ENCODE data around the gene DOCK6. TPM values are rescaled to one million over a fixed set of nuclear protein-coding genes. Genes with fewer than 3 reads are reported as not detected.

Gene DOCK6
- total and polyA plus RNA-seq, 2 of the 13 experiments (the other 11 are each of a cell fraction or from before 2014, with no cell fraction given), result 5.4 to 38.1 TPM

- no peak for TF ChIP-seq RERE (CRISPR knock-in tag; IDR thresholded peaks at IDR 0.05; ENCODE audit: low read depth)
- no peak for TF ChIP-seq REXO4 (CRISPR knock-in tag; IDR thresholded peaks at IDR 0.05; ENCODE audit: borderline replicate concordance)
- no peak for TF ChIP-seq AHDC1 (CRISPR knock-in tag; IDR thresholded peaks at IDR 0.05; ENCODE audit: borderline replicate concordance)
- TF ChIP-seq BCL6 (CRISPR knock-in tag; IDR thresholded peaks at IDR 0.05), result no peak
- TF ChIP-seq ZNF264 (CRISPR knock-in tag; IDR thresholded peaks at IDR 0.05), result 0 out of 2 replicates have a peak, but pooled peaks have one; percentile 29
- TF ChIP-seq BCL3 (CRISPR knock-in tag; IDR thresholded peaks at IDR 0.05), result no peak
- no peak for TF ChIP-seq PPARG (CRISPR knock-in tag; conservative IDR thresholded peaks at IDR 0.05)
- peak; percentile 45; the same call in 1 of the 2 replicates for TF ChIP-seq ZBTB20 (CRISPR knock-in tag; IDR thresholded peaks at IDR 0.05; ENCODE audit: borderline replicate concordance, low read depth)
- 0 out of 2 replicates have a peak, but pooled peaks have one; percentile 28 for TF ChIP-seq ZNF574 (CRISPR knock-in tag; IDR thresholded peaks at IDR 0.05)
- 0 out of 2 replicates have a peak, but pooled peaks have one; percentile 47 for TF ChIP-seq ZNF430 (CRISPR knock-in tag; IDR thresholded peaks at IDR 0.05)
- TF ChIP-seq ZNF343 (CRISPR knock-in tag; IDR thresholded peaks at IDR 0.05), result no peak
- TF ChIP-seq RARA (CRISPR knock-in tag; IDR thresholded peaks at IDR 0.05), result peak; percentile 10; the same call in 1 of the 2 replicates
Observed at GRCh38 chr19:11242864-11243797, 19.2 kb downstream of the DOCK6 start (continued).

All from HepG2 (cell line).